GM12872 (cell line): ENCODE data around the gene MYO9A.

ENCODE experiments used
- TF ChIP-seq, protein P1 (sequence below): IDR thresholded peaks from 3 replicates; pipeline ENCODE4 v1.5.1; 2011; ENCODE audit warnings: low read depth, mild to moderate bottlenecking, low read length, moderate library complexity; ENCODE audit not compliant: insufficient read depth

MYO9A gene

DNA sequence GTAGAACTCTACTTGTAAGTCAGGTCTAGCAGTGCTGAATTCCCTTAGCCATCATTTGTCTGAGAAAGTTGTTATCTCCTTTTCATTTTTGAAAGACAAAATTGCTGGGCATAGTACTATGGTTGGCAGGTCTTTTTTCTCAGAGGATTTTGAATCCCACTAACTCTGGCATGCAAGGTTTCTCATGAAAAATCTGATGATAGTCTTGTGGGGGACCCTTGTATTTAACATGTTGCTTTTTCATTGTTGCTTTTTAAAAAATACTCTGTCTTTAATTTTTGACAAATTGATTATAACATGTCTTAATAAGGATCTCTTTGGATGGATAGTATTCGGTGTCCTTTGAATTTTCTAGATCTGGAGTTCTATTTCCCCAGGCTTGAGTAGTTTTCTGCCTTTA lies 186.7 kb downstream of the MYO9A start:
- TF ChIP-seq, protein P1, sequence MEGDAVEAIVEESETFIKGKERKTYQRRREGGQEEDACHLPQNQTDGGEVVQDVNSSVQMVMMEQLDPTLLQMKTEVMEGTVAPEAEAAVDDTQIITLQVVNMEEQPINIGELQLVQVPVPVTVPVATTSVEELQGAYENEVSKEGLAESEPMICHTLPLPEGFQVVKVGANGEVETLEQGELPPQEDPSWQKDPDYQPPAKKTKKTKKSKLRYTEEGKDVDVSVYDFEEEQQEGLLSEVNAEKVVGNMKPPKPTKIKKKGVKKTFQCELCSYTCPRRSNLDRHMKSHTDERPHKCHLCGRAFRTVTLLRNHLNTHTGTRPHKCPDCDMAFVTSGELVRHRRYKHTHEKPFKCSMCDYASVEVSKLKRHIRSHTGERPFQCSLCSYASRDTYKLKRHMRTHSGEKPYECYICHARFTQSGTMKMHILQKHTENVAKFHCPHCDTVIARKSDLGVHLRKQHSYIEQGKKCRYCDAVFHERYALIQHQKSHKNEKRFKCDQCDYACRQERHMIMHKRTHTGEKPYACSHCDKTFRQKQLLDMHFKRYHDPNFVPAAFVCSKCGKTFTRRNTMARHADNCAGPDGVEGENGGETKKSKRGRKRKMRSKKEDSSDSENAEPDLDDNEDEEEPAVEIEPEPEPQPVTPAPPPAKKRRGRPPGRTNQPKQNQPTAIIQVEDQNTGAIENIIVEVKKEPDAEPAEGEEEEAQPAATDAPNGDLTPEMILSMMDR, result no peak

DNA sequence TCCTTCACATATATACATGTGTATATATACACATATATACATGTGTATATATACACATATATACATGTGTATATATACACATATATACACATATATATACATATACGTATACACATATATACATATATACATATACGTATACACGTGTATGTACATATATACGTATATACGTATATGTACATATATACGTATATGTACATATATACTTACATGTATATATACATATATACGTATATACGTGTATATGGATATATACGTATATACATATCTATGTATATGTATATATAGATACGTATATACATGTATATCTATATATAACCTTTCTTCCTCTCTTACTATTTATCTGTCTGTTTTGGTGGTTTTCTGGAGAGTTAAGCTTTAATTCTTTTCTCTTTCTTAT lies 192.8 kb downstream of the MYO9A start:
- TF ChIP-seq, protein P1, result no peak

DNA sequence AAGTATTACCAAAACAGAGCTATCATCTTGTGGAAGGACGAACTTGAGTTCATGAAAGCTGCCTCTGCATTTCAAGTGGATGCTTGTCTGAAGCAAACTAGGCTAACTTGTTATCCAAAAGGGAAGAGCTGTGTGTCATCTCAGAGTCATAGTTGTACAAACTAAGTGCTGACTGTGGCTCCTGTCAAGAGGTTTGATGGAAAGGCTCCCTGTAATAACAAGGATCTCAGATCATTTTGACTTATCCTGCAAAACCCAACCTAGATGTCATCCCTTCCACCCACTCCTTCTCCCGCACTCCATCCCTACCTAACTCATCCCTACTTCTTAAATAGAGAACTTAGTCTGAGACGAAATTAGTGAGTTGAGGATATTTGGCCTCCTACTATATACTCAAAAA lies 196.8 kb downstream of the MYO9A start:
- TF ChIP-seq, protein P1, result no peak

DNA sequence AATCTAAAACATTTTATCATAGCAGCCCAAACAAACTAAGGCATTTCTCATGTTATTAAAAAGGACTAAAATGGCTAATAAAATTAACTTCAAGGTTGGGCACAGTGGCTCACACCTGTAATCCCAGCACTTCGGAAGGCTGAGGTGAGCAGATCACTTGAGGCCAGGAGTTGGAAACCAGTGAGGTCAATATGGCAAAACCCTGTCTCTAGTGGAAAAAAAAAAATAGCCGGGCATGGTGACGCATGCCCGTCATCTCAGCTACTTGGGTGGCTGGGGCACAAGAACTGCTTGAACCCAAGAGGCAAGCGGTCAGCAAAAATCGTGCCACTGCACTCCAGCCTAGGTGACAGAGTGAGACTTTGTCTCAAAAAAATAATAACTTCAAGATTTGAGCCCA lies 197.4 kb downstream of the MYO9A start:
- TF ChIP-seq, protein P1, result no peak

DNA sequence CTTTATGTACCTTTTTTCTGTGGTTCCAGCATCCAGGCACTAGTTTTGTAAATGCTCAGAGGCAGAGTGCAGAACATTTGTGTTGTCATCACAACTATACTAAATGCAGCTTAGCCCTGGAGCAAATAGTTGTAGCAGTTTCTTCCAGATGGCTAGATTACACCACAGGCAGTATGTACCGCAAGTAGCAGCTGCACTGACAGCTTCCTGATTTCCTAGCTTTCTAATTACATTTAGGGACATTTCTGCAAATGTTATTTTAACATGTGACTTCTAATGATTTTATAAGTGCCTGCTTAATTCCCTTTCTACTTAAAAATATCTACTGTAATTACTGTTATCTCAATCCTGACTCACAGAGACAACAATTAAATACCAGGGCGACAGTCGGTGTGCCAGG lies 201.1 kb downstream of the MYO9A start:
- TF ChIP-seq, protein P1, result no peak

DNA sequence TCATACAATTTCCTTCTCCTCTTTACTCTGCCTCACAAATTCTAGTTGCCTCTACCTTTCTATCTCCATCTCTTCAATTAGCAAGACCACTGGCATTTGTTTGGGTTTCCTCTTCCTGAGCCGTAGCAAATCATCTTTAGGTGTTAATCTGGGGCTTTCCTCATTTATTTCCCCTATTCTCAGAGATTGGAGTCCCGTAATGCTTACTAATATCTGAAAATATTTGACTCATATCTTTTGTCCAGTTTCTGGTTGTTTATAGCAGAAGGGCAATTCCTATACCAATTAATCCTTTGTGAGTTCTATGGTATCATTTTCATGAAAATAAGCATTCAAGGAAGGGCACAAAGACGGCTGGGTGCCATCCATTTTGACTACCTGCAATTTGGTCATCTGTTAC lies 203.9 kb downstream of the MYO9A start:
- TF ChIP-seq, protein P1, result no peak

DNA sequence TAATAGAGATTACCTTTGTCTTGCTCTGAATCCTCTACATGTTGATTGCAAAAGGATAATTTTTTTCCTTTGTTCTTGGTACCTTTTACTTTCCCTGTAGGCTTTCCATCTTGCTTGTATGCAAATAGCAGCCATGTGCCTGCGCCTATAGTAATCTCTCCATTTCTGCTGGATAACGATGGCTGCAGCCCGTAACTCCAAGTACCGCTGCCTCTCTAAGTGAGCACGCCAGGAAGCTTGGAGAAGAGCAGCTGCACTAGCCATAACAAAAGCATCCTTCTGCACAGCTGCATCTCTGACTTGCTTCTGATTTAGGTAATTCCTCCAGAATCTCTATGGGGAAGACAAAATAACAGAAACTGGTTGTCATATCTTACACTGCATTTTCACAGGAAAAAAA lies 218.3 kb downstream of the MYO9A start:
- TF ChIP-seq, protein P1, result no peak

DNA sequence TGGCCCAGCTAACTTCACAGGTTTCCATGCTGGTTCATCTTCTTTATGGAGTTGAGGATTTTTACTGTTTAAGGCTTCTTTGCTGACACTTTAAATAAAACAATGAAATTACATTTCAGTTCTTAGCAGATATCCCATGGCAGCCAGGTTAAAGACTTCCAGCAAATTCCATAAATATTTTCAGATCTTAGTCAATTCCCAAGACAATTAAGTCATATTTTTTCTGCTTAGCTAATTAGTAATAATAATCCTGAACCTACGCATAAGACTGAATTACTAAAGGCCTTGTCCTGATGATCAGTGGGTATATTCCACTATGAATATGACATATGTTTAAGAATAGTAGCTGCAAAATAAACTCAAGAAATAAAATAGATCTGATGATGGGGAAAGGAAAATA lies 224.3 kb downstream of the MYO9A start:
- TF ChIP-seq, protein P1, result no peak
